ENCODE measurements around the gene STKLD1.
"Not testable (repeated sequence)": the region's sequence is repeated elsewhere in the genome, so short reads cannot be mapped to it uniquely, and the experiment has no call there.

STKLD1 gene

DNA sequence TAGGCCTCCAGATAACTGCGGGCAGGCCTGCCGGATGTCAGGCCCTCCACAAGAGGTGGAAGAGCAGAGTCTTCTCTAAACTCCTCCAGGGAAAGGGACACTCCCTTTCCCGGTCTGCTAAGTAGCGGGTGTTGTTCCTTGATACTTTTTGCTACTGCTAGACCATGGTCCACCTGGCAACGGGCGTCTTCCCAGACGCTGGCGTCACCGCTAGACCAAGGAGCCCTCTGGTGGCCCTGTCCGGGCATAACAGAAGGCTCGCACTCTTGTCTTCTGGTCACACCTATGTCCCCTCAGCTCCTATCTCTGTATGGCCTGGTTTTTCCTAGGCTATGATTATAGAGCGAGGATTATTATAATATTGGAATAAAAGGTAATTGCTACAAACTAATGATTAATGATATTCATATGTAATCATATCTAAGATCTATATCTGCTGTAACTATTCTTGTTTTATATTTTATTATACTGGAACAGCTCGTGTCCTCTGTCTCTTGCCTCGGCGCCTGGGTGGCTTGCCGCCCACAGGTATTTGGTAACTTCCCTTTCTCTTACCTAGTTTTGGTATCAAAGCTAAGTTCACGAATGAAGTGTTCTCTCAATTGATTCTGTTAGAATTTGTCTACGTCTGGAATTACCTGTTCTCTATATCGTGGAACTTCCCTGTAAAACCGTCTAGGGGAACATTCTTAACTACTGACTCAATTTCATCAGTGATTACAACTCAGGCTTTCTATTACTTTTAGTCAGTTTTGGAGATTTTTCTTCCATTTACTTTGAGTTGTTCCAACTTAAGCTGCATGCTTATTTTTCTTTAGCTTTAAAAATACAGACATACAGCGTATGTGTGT, 46.6 kb upstream of the STKLD1 start:
- H3K36me3 ChIP-seq (ENCODE audit: control insufficient read depth in 2 of 2, insufficient read depth in 1 of 2, low read length in 2 of 2), result peaks cover 4 to 49% of the 10 kb centered on the region in 2 experiments; a peak in 2 of 3 replicates
- H3K4me1 ChIP-seq (ENCODE audit: control insufficient read depth, insufficient read depth, low read length); H3K4me3 ChIP-seq (ENCODE audit: low read depth, low read length); H3K27ac ChIP-seq (ENCODE audit: extremely low read depth, low read depth, low read length); H3K9me3 ChIP-seq (ENCODE audit: control insufficient read depth, insufficient read depth, low read depth, low read length): not testable (repeated sequence)
- POLR2A ChIA-PET, result interaction anchor here (1.1 to 3.1 kb wide), 7 partner anchors 11 to 143 kb away, joined by 3 to 20 read pairs (median 4); partner anchors contain the start of genes MED22 and RPL7A
- CTCF ChIA-PET, result interaction anchor here (0.5 to 8.9 kb wide), 17 partner anchors 9 to 182 kb away, joined by 3 to 159 read pairs (median 5); no protein-coding TSS in a partner anchor
- TF ChIP-seq ZBTB8A (tag by site-specific recombination; IDR thresholded peaks at IDR 0.05), result 0 out of 2 replicates have a peak, but pooled peaks have one; percentile 20
- TF ChIP-seq ZNF2 (tag by site-specific recombination; IDR thresholded peaks at IDR 0.05), result peak; percentile 41; the same call in 1 of the 2 replicates
- peak; percentile 61 for TF ChIP-seq ZNF654 (tag by site-specific recombination; IDR thresholded peaks at IDR 0.05; ENCODE audit: low read depth)
- TF ChIP-seq ZSCAN30 (tag by site-specific recombination; IDR thresholded peaks at IDR 0.05), result 0 out of 2 replicates have a peak, but pooled peaks have one; percentile 10
- TF ChIP-seq KLF1 (tag by site-specific recombination; IDR thresholded peaks at IDR 0.05), result peak; percentile 12; the same call in 1 of the 2 replicates
- peak; percentile 34; the same call in 1 of the 2 replicates for TF ChIP-seq CTCF (tag by site-specific recombination; IDR thresholded peaks at IDR 0.05)

DNA sequence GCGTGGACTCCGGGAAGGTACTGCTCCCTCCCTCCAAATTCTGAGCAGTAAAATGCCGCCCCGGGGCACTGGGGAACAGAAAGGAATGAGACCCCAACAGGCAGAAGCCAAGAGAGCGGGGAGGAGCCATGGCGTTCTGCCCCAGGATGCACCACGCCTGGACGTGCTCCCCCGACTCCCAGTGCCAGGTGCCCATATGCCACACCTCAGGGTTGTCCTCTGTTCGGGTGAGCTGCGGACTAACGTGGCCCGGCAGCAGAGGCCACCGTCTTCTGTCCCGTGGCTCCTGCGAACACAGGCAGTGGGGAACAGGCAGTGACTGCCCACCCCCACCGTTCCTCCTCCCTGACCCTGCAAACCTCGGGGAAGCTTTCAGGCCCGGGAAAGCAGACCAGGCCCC, 44.9 kb upstream of the STKLD1 start:
- H3K4me3 ChIP-seq (ENCODE audit: low read depth, low read length), result no peak overlapping the region
- TF ChIP-seq ZNF423 (tag by site-specific recombination; IDR thresholded peaks at IDR 0.05) (no peak), ZNF571 (tag by site-specific recombination; IDR thresholded peaks at IDR 0.05) (no peak), ZNF350 (tag by site-specific recombination; IDR thresholded peaks at IDR 0.05) (no peak), ZNF639 (tag by site-specific recombination; IDR thresholded peaks at IDR 0.05) (no peak), ZNF548 (tag by site-specific recombination; IDR thresholded peaks at IDR 0.05) (no peak)
- H3K27ac ChIP-seq (ENCODE audit: extremely low read depth, low read depth, low read length), result no peak overlapping the region
- CTCF ChIA-PET, result interaction anchor here (0.7 to 8.9 kb wide), 8 partner anchors 8 to 291 kb away, joined by 3 to 159 read pairs (median 12); no protein-coding TSS in a partner anchor
- POLR2A ChIA-PET, result interaction anchor here (0.7 to 3.1 kb wide), 5 partner anchors 17 to 145 kb away, joined by 3 to 19 read pairs (median 4); partner anchors contain the start of genes CACFD1, MED22 and RPL7A
- peaks cover 4 to 53% of the 10 kb centered on the region in 2 experiments; a peak in 2 of 3 replicates for H3K36me3 ChIP-seq (ENCODE audit: control insufficient read depth in 2 of 2, insufficient read depth in 1 of 2, low read length in 2 of 2)
- H3K4me1 ChIP-seq (ENCODE audit: control insufficient read depth, insufficient read depth, low read length), result peaks cover 4% of the 10 kb centered on the region; the same call in 1 of the 2 replicates
- no peaks in the 10 kb centered on the region for H3K9me3 ChIP-seq (ENCODE audit: control insufficient read depth, insufficient read depth, low read depth, low read length)

DNA sequence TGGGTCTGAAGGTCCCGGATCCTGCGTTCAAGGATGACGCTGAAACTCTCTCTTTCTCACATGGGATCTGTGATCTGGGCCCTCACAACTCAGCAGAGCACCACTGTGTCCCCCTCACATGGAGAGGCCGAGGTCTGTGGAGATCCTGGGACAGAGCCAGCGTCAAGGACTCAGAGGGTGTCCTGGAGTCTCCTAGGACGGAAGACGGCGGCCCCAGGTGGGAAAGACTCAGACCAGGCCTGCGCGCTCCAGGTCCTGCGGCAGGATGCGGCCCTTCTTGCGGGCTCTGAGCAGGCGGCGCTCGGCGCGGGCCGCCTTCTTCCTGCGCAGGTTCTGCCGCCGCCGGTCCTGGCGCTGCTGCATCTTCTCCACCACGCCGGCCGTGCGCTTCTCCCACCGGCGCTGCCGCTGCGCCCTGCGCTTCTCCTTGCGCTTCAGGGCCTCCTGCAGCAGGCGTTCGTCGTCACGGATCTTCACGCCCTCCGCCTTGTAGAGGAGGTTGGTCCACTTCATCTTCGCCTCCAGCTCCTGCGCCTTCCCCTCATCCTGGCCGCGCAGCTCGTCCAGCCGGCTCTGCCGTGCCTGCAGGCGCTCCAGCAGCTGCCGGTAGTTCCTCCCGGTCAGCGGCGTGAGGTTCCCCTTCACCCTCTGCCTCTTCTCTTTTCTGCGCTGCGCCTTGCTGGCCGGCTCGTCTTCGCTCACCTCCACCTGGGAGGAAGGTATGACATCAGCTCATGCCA, 44.4 kb upstream of the STKLD1 start:
- H3K36me3 ChIP-seq (ENCODE audit: control insufficient read depth in 2 of 2, insufficient read depth in 1 of 2, low read length in 2 of 2), result peaks cover 4 to 53% of the 10 kb centered on the region in 2 experiments; a peak in 2 of 3 replicates
- no peak overlapping the region for H3K27ac ChIP-seq (ENCODE audit: extremely low read depth, low read depth, low read length)
- ChIA-PET POLR2A (interaction anchor here (0.7 to 1.6 kb wide), 2 partner anchors 16 kb away, joined by 3 to 6 read pairs; partner anchors contain the start of genes MED22 and RPL7A), CTCF (interaction anchor here (0.7 to 8.9 kb wide), 5 partner anchors 144 to 291 kb away, joined by 3 to 159 read pairs (median 11); no protein-coding TSS in a partner anchor)
- H3K4me3 ChIP-seq (ENCODE audit: low read depth, low read length), result no peak overlapping the region
- H3K9me3 ChIP-seq (ENCODE audit: control insufficient read depth, insufficient read depth, low read depth, low read length), result no peaks in the 10 kb centered on the region
- H3K4me1 ChIP-seq (ENCODE audit: control insufficient read depth, insufficient read depth, low read length), result peaks cover 4% of the 10 kb centered on the region; the same call in 1 of the 2 replicates
- TF ChIP-seq ZNF132 (tag by site-specific recombination; IDR thresholded peaks at IDR 0.05; ENCODE audit: borderline replicate concordance) (no peak), ZNF10 (tag by site-specific recombination; IDR thresholded peaks at IDR 0.05) (no peak), ZNF639 (tag by site-specific recombination; IDR thresholded peaks at IDR 0.05) (no peak), ZNF324 (tag by site-specific recombination; IDR thresholded peaks at IDR 0.05) (no peak), ZNF610 (tag by site-specific recombination; IDR thresholded peaks at IDR 0.05; ENCODE audit: borderline replicate concordance) (no peak), ZNF664 (tag by site-specific recombination; IDR thresholded peaks at IDR 0.05) (no peak), ZNF239 (tag by site-specific recombination; IDR thresholded peaks at IDR 0.05) (no peak)
